Measurements from ENCODE around the gene DRAP1.

DNA sequence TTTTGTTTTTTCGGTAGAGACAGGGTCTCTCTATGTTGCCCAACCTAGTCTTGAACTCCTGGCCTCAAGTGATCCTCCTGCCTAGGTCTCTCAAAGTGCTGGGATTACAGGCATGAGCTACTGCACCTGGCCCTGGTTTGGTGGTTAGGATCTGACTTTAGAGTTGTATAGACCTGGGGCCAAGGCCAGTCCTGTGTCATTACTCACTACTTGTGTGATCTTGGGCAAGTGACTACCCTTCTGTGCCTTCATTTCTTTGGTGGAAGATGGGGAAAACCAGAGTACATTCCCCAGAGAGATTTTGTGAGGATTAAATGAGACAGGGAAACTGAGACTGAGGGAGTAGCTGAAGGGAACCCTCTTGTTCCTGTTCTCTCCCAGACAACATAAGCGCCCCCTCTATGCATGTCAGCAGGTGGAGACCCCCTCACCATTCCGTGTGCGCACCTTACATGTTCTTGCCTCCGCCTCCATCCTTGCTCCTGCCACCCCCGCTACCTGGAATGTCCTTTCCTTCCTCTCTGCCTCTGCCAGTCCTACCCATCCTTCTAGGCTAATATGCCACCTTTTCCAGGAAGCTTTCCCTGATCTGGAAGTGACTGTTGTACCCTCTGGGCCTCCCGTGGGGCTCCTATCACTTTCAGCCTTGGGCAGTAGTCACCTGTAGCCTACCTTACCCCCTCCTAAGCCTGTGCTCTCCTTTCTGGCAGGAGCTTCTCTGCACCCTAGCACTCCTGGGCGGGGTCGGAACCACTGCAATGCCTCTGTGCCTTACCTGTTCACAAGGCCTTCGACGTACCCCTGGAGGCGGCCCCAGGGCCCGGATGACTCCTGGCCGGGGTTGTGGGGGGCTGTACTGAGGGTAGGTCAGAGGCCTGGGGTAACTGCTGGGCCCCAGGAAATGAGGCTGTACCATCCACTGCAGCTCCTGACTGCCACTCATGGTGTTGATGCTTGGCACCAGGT lies 22.9 kb upstream of the DRAP1 start:
- TF ChIP-seq CTCF (IDR thresholded peaks at IDR 0.05) (no peak), POLR2AphosphoS5 (IDR thresholded peaks at IDR 0.05) (no peak), EP300 (IDR thresholded peaks at IDR 0.05) (no peak)
